ENCODE results near the gene FGD2. TPM values are rescaled to one million over a fixed set of nuclear protein-coding genes. Genes with fewer than 3 reads are reported as not detected.
A peak's percentile ranks its signal among the peaks of the same experiment; 100 is the strongest.

The FGD2 gene
- total RNA-seq, 2 donors from 2014 or later, result 4.9 to 8.0 TPM

GRCh38 chr6:37005827-37006567 lies 542 bp downstream of the FGD2 start:
- H3K9me3 ChIP-seq, result no peaks in the 10 kb centered on the region
- no peak for DNase-seq (ENCODE audit: low spot score)
- H3K36me3 ChIP-seq, result no peaks in the 10 kb centered on the region
- no peaks in the 10 kb centered on the region for H3K4me1 ChIP-seq
- TF ChIP-seq CTCF (IDR thresholded peaks at IDR 0.05), result no peak
- no peak overlapping the region for H3K27ac ChIP-seq
- H3K27me3 ChIP-seq, result no peaks in the 10 kb centered on the region
- peak overlapping the region; percentile 10 to 37 for H3K4me3 ChIP-seq

DNA sequence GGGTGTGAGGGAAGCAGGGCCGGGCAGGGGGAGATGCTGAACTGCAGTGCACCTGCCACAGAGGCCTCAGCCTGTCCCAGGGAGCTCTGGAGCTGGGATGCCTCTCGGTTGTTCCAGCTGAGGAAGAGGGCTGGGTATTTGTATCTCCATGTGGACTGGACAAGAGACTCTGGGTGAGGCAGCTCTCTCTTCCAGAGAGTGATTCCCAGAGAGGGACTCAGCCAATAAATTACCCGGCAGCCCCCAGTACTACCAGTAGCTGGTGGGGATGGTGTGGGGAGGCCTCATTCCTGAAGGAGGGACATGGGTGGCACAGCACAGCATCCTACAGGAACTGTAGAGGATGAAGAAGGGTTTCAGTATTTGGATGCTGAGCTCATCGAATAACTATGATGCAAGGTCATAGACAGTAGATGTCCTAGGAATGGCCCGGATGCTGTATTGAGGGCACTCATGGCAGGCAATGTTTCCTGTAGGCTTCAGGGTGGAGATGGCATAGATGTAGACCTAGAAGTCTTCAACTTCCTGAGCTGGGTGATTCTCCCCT lies 1.4 kb downstream of the FGD2 start:
- no peak for DNase-seq (ENCODE audit: low spot score)
- no peaks in the 10 kb centered on the region for H3K36me3 ChIP-seq
- TF ChIP-seq CTCF (IDR thresholded peaks at IDR 0.05), result no peak
- no peaks in the 10 kb centered on the region for H3K27me3 ChIP-seq
- no peaks in the 10 kb centered on the region for H3K9me3 ChIP-seq
- peak overlapping the region; percentile 2 to 37 for H3K4me3 ChIP-seq
- no peaks in the 10 kb centered on the region for H3K4me1 ChIP-seq
- no peak overlapping the region for H3K27ac ChIP-seq

DNA sequence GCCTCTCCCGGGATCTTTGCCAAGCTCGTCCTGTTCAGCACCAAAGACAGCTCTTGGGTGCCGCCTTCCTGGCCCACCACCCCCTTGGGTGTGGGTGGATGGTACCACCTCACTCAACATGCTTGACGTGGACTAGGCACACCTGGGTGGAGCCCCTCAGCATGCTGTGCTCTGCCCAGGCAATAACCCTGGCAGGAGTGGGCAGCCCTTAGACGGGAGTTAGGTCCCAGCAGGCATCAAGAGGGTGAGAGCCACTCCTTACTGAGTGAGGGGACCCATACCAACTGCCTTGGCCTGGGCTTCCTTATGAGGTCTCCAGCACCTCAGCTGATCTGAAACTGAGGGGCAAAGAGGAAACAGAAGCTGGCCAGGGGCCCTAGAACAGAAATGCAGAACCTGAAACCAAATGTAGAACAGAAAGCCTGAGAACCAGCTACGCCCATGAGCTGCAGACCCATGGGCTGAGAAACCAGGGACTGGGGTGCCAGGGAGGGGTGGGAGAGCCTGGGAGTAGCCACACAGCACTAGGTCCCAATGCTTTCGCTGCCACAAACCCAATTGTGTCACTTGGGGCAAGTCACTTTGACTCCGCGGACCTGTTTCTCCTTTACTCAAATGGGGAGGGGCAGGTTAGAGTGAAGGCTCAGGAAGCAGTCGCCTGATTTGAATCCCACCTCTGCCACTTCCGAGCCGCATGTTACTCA lies 2.0 kb downstream of the FGD2 start:
- Histone ChIP-seq H3K27me3 (no peaks in the 10 kb centered on the region), H3K4me3 (peak overlapping the region in 1 of 2 donors; percentile 37), H3K9me3 (no peaks in the 10 kb centered on the region), H3K4me1 (no peaks in the 10 kb centered on the region), H3K36me3 (no peaks in the 10 kb centered on the region), H3K27ac (no peak overlapping the region)
- TF ChIP-seq CTCF (IDR thresholded peaks at IDR 0.05), result no peak
- DNase-seq (ENCODE audit: low spot score), result no peak

GRCh38 chr6:37008484-37009465 lies 3.3 kb downstream of the FGD2 start:
- Histone ChIP-seq H3K27ac (no peak overlapping the region), H3K4me3 (no peak overlapping the region), H3K27me3 (no peaks in the 10 kb centered on the region), H3K36me3 (no peaks in the 10 kb centered on the region), H3K4me1 (no peaks in the 10 kb centered on the region), H3K9me3 (no peaks in the 10 kb centered on the region)
- DNase-seq (ENCODE audit: low spot score), result no peak
- no peak for TF ChIP-seq CTCF (IDR thresholded peaks at IDR 0.05)

- no peaks in the 10 kb centered on the region for H3K4me1 ChIP-seq
- no peak overlapping the region for H3K4me3 ChIP-seq
- no peaks in the 10 kb centered on the region for H3K36me3 ChIP-seq
- no peak for DNase-seq (ENCODE audit: low spot score)
- no peaks in the 10 kb centered on the region for H3K27me3 ChIP-seq
- no peak overlapping the region for H3K27ac ChIP-seq
- H3K9me3 ChIP-seq, result no peaks in the 10 kb centered on the region
- TF ChIP-seq CTCF (IDR thresholded peaks at IDR 0.05), result no peak
These were observed 5.0 kb downstream of the FGD2 start for GRCh38 chr6:37010402-37010892.

All from right atrium auricular region (tissue), 2 donors.